Heart right ventricle (tissue), 16 donors: Measurements from ENCODE around the gene LAMA1. TPM values are rescaled to one million over a fixed set of nuclear protein-coding genes. Genes with fewer than 3 reads are reported as not detected.

Experiments used
- ATAC-seq, 8 donors: fragments of 200-7000 bp; cut with Tn5 transposase; one replicate each; pipeline ENCODE4 v1.9.1; 2020; ENCODE audit warnings: mild to moderate bottlenecking in 8 of 8, moderate library complexity in 8 of 8, moderate number of reproducible peaks in 1 of 8
- DNase-seq, 2 donors: peaks; one replicate each; pipeline ENCODE4 v3.0.0-alpha.2; 2020
- H3K27ac ChIP-seq, 10 donors: fragments of 200-600 bp; sonication (generic) in 2 of 10; one replicate each; pipeline versions ENCODE4 v1.5.0 to v1.8.0; 2020 to 2022; ENCODE audit warnings: mild to moderate bottlenecking in 3 of 10
- H3K27me3 ChIP-seq, 7 donors: fragments of 200-600 bp; one replicate each; pipeline ENCODE4 v1.8.0; 2021 to 2022; ENCODE audit warnings: mild to moderate bottlenecking in 2 of 7
- H3K36me3 ChIP-seq, 9 donors: fragments of 200-600 bp; sonication (generic) in 1 of 9; one replicate each; pipeline versions ENCODE4 v1.5.0 to v1.8.0; 2020 to 2022; ENCODE audit warnings: mild to moderate bottlenecking in 2 of 9
- H3K4me1 ChIP-seq, 9 donors: fragments of 200-600 bp; sonication (generic) in 1 of 9; one replicate each; pipeline versions ENCODE4 v1.5.0 to v1.8.0; 2020 to 2022; ENCODE audit warnings: mild to moderate bottlenecking in 4 of 9
- H3K4me3 ChIP-seq, 10 donors: fragments of 200-600 bp; sonication (generic) in 2 of 10; one replicate each; pipeline versions ENCODE4 v1.5.0 to v1.8.0; 2020 to 2022; ENCODE audit warnings: mild to moderate bottlenecking in 7 of 10, moderate library complexity in 2 of 10
- H3K9me3 ChIP-seq, 11 donors: fragments of 200-600 bp in 10 of 11; sonication (generic) in 2 of 11; one replicate each; pipeline versions ENCODE4 v1.5.0 to v1.8.0; 2013 to 2022; ENCODE audit warnings: mild to moderate bottlenecking in 2 of 11, control low read depth in 1 of 11, moderate library complexity in 1 of 11
- CTCF ChIP-seq, 9 donors: fragments of 200-600 bp; sonication (generic) in 2 of 9; IDR thresholded peaks; one replicate each; pipeline versions ENCODE4 v1.5.0 to v1.8.0; 2021 to 2022; ENCODE audit warnings: antibody characterized with exemption in 9 of 9, mild to moderate bottlenecking in 5 of 9, moderate library complexity in 1 of 9
- WGBS, 2 donors: extraction: QIAGEN DNeasy Blood & Tissue Kit; methylation state at CpG; one replicate each; pipeline ENCODE4 v1.1.7; 2013; ENCODE audit warnings: inconsistent platforms in 1 of 2; 5-methylcytosine and 5-hydroxymethylcytosine counted together
- intact Hi-C, 10 donors: fragments of 100-400 bp; cut with DNase I; formaldehyde crosslinking; loops; one replicate each; pipeline versions ENCODE4 v1.11.1 to v1.14.2; 2022
- polyA plus RNA-seq, 2 donors: library from polyadenylated mRNA; stranded (reverse); fragments of 200-250 nt; gene quantifications; one replicate each; pipeline ENCODE4 v1.2.3, GENCODE V29; 2013
- total RNA-seq, 10 donors: library from RNA; stranded (reverse); fragmentation: NEBNext Ultra II Directional in 3 of 10; extraction: Animal tissue kit (Norgen Biotek cat#: 25700) in 3 of 10; gene quantifications; one replicate each; pipeline versions ENCODE4 v1.2.1 to v1.2.4, GENCODE V29; 2021 to 2023
- donor health status: Arrhythmogenic right ventricular cardiomyopathy.
- donor health status: ischemic (EF 13 %, LVEDD 7.1; RV severe dilation, severe dysfunction).
- donor health status: healthy with polysubstance abuse.
- donor health status: DM: no; HTN: yes; CAD: no.
- donor health status: DM: no; HTN: no; CAD: no.
- donor health status: ischemic (EF 25% LVEDD 6.9; RV normal size, moderate dysfunction).
- donor health status: ischemic (EF 25% LVEDD 5.7; RV mildly dilated, moderate dysfunction).
- donor health status: healthy.
- donor health status: DM: yes; HTN: yes; CAD: no.
- donor health status: Ischemic cardiomyopathy.
- donor health status: ischemic (EF 35%, LVEDD 5.7; RV mildly dilated, moderate dysfunction).
- donor health status: nonischemic (EF 11% LVEDD 7.7; RV severe dilation, severe dysfunction).
- donor health status: DM: yes; HTN: yes; CAD: no.
- donor health status: PGD.
- donor health status: ischemic (EF 29% LVEDD 5.4; RV normal size, mild dysfunction).
- donor health status: nonischemic (EF 23%, LVEDD 6.1; RV moderate dilation, normal function).

LAMA1 gene
- total and polyA plus RNA-seq, 12 donors: 0.05 to 0.82 (median 0.13) TPM; not detected in 4

GRCh38 chr18:6980363-6980762 lies 137.2 kb downstream of the LAMA1 start:
- no peak for ATAC-seq
- H3K9me3 ChIP-seq: no peaks in the 10 kb centered on the region
- no peaks in the 10 kb centered on the region for H3K4me1 ChIP-seq
- H3K4me3 ChIP-seq: no peak overlapping the region
- no peak overlapping the region for H3K27ac ChIP-seq
- no peak for DNase-seq
- no peak for TF ChIP-seq CTCF (IDR thresholded peaks at IDR 0.05)
- intact Hi-C loops: no loop called here
- H3K27me3 ChIP-seq: peaks cover 0 to 13% (median 0%) of the 10 kb centered on the region in 7 donors
- 70 to 84% methylated on average over 2 of the region's 2 CpGs for WGBS, 2 donors
- no peaks in the 10 kb centered on the region for H3K36me3 ChIP-seq

DNA sequence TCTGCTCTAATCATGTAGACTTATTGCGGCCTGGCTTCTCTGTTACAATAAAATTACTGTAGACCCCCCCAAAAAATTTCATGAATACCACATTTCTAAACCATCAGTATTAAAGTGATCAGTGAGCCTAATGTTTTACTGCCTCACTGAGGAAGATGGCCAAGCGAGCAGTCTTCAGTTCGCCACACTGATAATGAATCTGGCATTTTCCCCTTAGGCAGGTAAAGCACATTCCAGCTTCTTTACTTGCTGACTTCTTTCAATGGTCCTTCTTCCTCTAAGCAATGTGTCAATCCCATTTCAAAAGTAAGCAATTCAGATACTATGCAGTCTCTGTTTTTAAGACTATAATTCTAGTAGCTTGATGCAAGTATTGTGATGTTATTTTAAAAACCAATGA lies 137.6 kb downstream of the LAMA1 start:
- Histone ChIP-seq H3K9me3 (no peaks in the 10 kb centered on the region), H3K27ac (no peak overlapping the region), H3K27me3 (peaks cover 0 to 13% (median 0%) of the 10 kb centered on the region in 7 donors), H3K4me1 (no peaks in the 10 kb centered on the region), H3K36me3 (no peaks in the 10 kb centered on the region), H3K4me3 (no peak overlapping the region)
- no peak for DNase-seq
- intact Hi-C loops: no loop called here
- no peak for TF ChIP-seq CTCF (IDR thresholded peaks at IDR 0.05)
- ATAC-seq: no peak
- WGBS, 2 donors: 98 to 99% methylated on average over 3 of the region's 3 CpGs

GRCh38 chr18:6976935-6977334 lies 140.7 kb downstream of the LAMA1 start:
- no peak for DNase-seq
- no peaks in the 10 kb centered on the region for H3K4me1 ChIP-seq
- no peak for TF ChIP-seq CTCF (IDR thresholded peaks at IDR 0.05)
- no peaks in the 10 kb centered on the region for H3K36me3 ChIP-seq
- no peak for ATAC-seq
- H3K4me3 ChIP-seq: no peak overlapping the region
- WGBS, 2 donors: 60 to 90% methylated on average over 3 of the region's 3 CpGs
- intact Hi-C loops: no loop called here
- no peaks in the 10 kb centered on the region for H3K9me3 ChIP-seq
- H3K27me3 ChIP-seq: peaks cover 0 to 3% (median 0%) of the 10 kb centered on the region in 7 donors
- H3K27ac ChIP-seq: no peak overlapping the region

GRCh38 chr18:6975084-6975483 lies 142.5 kb downstream of the LAMA1 start:
- intact Hi-C loops: no loop called here
- Histone ChIP-seq H3K9me3 (no peaks in the 10 kb centered on the region), H3K27me3 (peaks cover 0 to 3% (median 0%) of the 10 kb centered on the region in 7 donors)

More at GRCh38 chr18:6975084-6975483, 142.5 kb downstream of the LAMA1 start:
- no peaks in the 10 kb centered on the region for H3K4me1 ChIP-seq
- TF ChIP-seq CTCF (IDR thresholded peaks at IDR 0.05): no peak
- ATAC-seq (no peak), DNase-seq (no peak)
- WGBS, 2 donors: 89 to 92% methylated on average over 6 of the region's 6 CpGs
- H3K4me3 ChIP-seq: no peak overlapping the region
- no peak overlapping the region for H3K27ac ChIP-seq
- H3K36me3 ChIP-seq: no peaks in the 10 kb centered on the region
